ENCODE measurements around the gene STAM2. TPM values are rescaled to one million over a fixed set of nuclear protein-coding genes. Genes with fewer than 3 reads are reported as not detected.
"Not testable (repeated sequence)": the region's sequence is repeated elsewhere in the genome, so short reads cannot be mapped to it uniquely, and the experiment has no call there.

The STAM2 gene
- polyA plus RNA-seq (ENCODE audit: insufficient read length in 12 of 12) = 10 to 100 TPM in 11 of 12 donors, not detected in 1; 16.5 to 33.1 (median 25.5) TPM
- long read RNA-seq, donor 1, full-length matches to known transcripts = 1 of 1 reads
- long read RNA-seq, donor 1, partial matches to known transcripts = 0 of 1 reads
- long read RNA-seq, donor 1, other reads (novel, unspliced or antisense) = 0 of 1 reads
- long read RNA-seq, donor 2, full-length matches to known transcripts = 7 of 7 reads
- long read RNA-seq, donor 2, partial matches to known transcripts = 0 of 7 reads
- long read RNA-seq, donor 2, other reads (novel, unspliced or antisense) = 0 of 7 reads
- long read RNA-seq, donor 3, full-length matches to known transcripts = 3 of 3 reads
- long read RNA-seq, donor 3, partial matches to known transcripts = 0 of 3 reads
- long read RNA-seq, donor 3, other reads (novel, unspliced or antisense) = 0 of 3 reads
- long read RNA-seq, donor 4, partial matches to known transcripts = 0 of 2 reads
- long read RNA-seq, donor 4, other reads (novel, unspliced or antisense) = 0 of 2 reads
- long read RNA-seq, donor 5, full-length matches to known transcripts = 8 of 8 reads
- long read RNA-seq, donor 5, partial matches to known transcripts = 0 of 8 reads
- long read RNA-seq, donor 5, other reads (novel, unspliced or antisense) = 0 of 8 reads
- long read RNA-seq, donor 6, full-length matches to known transcripts = 3 of 3 reads
- long read RNA-seq, donor 6, partial matches to known transcripts = 0 of 3 reads
- long read RNA-seq, donor 6, other reads (novel, unspliced or antisense) = 0 of 3 reads
- long read RNA-seq, donor 7, full-length matches to known transcripts = 6 of 6 reads
- long read RNA-seq, donor 7, partial matches to known transcripts = 0 of 6 reads
- long read RNA-seq, donor 7, other reads (novel, unspliced or antisense) = 0 of 6 reads
- long read RNA-seq, donor 8, full-length matches to known transcripts = 2 of 14 reads
- long read RNA-seq, donor 8, partial matches to known transcripts = 12 of 14 reads
- long read RNA-seq, donor 8, other reads (novel, unspliced or antisense) = 0 of 14 reads
- long read RNA-seq, donor 9, full-length matches to known transcripts = 3 of 3 reads
- long read RNA-seq, donor 9, partial matches to known transcripts = 0 of 3 reads
- long read RNA-seq, donor 9, other reads (novel, unspliced or antisense) = 0 of 3 reads
- long read RNA-seq, donor 10, full-length matches to known transcripts = 2 of 2 reads
- long read RNA-seq, donor 10, partial matches to known transcripts = 0 of 2 reads
- long read RNA-seq, donor 10, other reads (novel, unspliced or antisense) = 0 of 2 reads
- long read RNA-seq, donor 11, full-length matches to known transcripts = 6 of 6 reads
- long read RNA-seq, donor 11, partial matches to known transcripts = 0 of 6 reads
- long read RNA-seq, donor 11, other reads (novel, unspliced or antisense) = 0 of 6 reads

GRCh38 chr2:152175368-152176112 lies at the start of gene STAM2:
Gene STAM2, minus strand, starts transcription at chr2:152175763. Its CDS starts 121 bp downstream, at chr2:152175642.
- peak; percentile 97 for DNase-seq

GRCh38 chr2:152223977-152224376 lies 48.4 kb upstream of the STAM2 start:
- DNase-seq = peak; percentile 55

GRCh38 chr2:152222975-152223637 lies 47.5 kb upstream of the STAM2 start:
- peak; percentile 82 for DNase-seq

GRCh38 chr2:152221839-152222238 lies 46.3 kb upstream of the STAM2 start:
- peak; percentile 74 for DNase-seq

GRCh38 chr2:152219077-152219828 lies 43.7 kb upstream of the STAM2 start:
- DNase-seq = no peak

GRCh38 chr2:152201466-152201830 lies 25.9 kb upstream of the STAM2 start:
- DNase-seq = no peak

- DNase-seq = no peak
These were observed 25.3 kb upstream of the STAM2 start for GRCh38 chr2:152200565-152201465.

GRCh38 chr2:152200101-152200500 lies 24.5 kb upstream of the STAM2 start:
- no peak for DNase-seq

GRCh38 chr2:152198499-152198898 lies 22.9 kb upstream of the STAM2 start:
- DNase-seq = no peak

GRCh38 chr2:152197508-152198284 lies 22.1 kb upstream of the STAM2 start:
- DNase-seq = not testable (repeated sequence)

GRCh38 chr2:152189622-152190495 lies 14.3 kb upstream of the STAM2 start:
- DNase-seq = peak; percentile 66

GRCh38 chr2:152186808-152187207 lies 11.2 kb upstream of the STAM2 start:
- not testable (repeated sequence) for DNase-seq

- no peak for DNase-seq
These were observed 10.7 kb upstream of the STAM2 start for GRCh38 chr2:152186262-152186661.

- no peak for DNase-seq
These were observed 8.0 kb upstream of the STAM2 start for GRCh38 chr2:152183401-152184073.

- DNase-seq = not testable (repeated sequence)
These were observed 2.1 kb upstream of the STAM2 start for GRCh38 chr2:152177667-152178066.

All from muscle of arm (tissue), 14 donors.